Stimulated activated CD4-positive, alpha-beta T cell treated with anti-CD3 and anti-CD28 coated beads, Interleukin-15, amount 100 ng/mL, for 48 hours (primary cell): ENCODE results near the gene FBN3.
"Not testable (repeated sequence)": the region's sequence is repeated elsewhere in the genome, so short reads cannot be mapped to it uniquely, and the experiment has no call there.

Source experiments
- DNase-seq, 2 donors: peaks; one replicate each; pipeline ENCODE4 v3.0.0-alpha.2; 2020; ENCODE audit warnings: low read depth in 2 of 2

FBN3 gene

DNA sequence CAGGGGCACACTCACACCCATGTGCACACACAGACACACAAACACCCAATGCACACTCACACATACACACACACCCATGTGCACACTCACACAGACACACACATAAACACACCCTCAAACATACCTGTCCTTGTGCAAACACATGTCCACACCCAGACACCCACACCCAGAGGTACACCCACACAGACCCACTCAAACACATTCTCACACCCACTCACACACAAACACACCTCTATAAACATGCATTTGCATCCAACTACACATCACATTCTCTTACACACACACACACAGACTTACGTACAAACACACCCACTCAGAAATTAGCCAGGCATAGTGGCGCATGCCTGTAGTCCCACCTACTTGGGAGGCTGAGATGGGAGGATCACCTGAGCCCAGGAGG, 31.4 kb downstream of the FBN3 start:
- no peak for DNase-seq

DNA sequence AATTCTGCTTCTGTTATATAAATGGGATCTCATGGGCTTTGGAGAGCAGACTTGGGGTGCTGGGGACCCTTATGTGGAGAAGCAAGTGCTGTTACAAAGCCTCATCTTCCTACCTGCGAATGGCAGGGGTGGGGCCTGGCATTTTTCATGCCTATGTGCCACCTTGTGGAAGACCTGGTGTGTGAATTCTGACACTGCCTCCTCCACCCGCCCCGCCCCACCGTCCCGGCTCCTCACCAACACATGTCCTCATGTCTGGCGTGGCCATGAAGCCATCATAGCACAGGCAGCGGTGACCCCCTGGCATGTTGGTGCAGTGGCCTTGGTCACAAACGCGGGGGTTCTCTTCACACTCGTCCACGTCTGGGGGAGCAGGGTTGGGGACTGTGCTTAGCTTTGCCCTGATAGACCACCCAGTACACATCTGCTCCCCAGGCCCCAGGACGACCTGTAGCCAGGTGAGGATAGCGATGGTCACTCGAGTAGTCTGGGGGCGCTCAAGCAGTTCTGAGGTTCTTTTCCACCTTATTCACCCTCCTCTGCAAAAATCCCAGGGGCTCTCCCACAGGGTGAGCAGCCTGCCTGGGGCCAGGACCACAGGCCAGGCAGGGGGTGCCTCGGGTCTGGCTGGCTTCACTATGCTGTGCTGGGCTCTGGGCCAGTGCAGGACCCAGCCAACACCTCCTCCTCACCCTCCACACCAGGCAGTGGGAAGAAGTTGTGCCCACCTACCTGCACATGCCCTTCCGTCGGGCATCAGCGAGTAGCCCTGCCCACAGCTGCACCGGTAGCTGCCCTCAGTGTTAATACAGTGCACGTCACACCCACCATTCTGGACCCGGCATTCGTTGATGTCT, 32.7 kb downstream of the FBN3 start:
- no peak for DNase-seq

DNA sequence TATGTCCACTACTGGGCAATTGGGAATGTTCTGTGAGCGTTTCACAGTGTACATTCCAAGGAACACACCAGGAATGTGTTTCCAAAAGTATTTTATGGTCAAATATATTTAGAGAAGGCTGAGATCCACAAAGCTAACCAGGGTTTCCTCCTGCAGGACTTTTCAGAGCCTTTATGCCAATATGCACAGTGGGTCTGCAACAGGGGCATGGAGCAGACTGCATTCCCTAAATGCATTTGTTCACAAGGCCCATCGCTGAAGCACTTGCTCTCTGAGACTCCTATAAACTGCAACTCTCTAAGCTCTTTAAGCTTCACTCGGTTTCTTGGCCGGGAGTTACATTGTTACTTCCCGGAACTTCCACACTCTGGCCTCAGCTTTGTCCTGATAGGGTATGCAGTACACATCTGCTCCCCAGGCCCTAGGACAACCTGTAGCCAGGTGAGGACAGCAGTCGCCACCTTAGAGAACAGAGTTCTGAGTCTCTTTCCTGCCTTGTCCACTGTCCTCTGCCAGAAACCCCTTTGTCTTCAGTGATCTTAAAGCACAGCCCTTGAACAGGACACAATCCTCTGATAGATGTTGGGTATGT, 33.5 kb downstream of the FBN3 start:
- DNase-seq = no peak

GRCh38 chr19:8113017-8113416, 36.4 kb downstream of the FBN3 start:
- no peak for DNase-seq

DNA sequence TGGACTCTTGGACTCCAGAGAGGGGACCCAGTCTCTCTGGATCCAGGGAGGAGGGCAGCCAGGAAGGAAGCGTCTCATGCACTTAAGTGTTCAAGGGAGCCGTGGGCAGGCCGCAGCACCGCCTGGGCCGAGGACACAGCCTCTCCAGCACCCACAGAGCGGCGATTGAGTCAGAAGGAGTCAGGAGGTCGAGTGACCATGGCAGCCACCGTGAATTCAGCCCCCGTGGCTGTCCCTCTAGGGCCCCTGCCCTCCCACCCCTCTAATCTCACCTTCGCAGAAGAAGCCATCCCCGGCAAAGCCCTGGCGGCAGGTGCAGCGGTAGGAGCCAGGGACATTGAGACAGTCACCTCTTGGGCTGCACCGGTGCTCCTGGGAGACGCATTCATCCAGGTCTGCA, 38.0 kb downstream of the FBN3 start:
- no peak for DNase-seq

- no peak for DNase-seq
Measured at GRCh38 chr19:8110931-8111330, 38.5 kb downstream of the FBN3 start.

DNA sequence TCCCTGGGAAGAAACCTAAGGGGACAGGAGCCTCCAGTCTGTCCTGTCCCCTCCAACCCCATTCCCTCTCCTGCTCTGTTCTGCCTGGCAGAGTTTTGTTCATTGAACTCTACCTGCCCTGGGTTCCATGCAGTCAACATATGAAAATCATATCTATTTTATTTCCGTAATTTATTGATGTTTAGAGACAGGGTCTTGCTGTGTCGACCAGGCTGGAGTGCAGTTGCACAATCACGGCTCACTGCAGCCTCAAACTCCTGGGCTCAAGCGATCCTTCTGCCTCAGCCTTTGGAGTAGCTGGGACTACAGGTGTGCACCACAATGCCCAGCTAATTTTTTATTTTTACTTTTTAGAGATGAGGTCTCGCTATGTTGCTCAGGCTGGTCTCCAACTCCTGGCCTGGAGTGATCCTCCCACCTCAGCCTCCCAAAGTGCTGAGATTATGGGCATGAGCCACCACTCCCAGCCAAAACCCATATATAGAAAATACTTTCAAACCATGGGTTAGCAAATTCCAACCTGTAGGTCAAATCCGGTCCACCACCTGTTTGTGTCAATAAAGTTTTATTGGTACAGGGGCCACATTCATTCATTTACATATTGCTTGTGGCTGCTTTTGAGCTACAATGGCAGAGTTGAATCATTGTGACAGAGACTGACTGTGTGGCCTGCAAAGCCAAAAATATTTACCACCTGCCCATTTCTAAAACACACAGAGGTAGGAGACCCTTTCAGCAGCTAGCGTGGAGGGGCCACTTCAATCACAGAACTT, 39.3 kb downstream of the FBN3 start:
- no peak for DNase-seq

DNA sequence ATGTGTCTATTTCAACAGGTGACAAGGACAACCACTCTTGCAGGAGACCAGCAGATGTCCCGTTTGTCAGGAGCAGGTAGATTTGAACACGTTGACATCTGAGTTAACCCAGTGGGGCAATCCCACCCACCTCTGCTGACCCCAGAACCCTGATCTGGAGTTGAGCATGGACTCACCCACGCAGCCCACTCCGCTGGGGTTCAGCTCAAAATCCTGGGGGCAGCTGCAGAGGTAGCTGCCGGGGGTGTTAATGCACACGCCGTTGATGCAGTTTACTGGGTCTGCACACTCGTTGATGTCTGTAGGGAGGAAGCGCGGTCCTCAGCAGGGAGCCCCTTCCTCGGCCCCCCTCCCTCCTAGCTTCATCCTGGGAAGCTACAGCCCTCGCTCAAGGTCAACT, 39.9 kb downstream of the FBN3 start:
- DNase-seq = no peak

DNA sequence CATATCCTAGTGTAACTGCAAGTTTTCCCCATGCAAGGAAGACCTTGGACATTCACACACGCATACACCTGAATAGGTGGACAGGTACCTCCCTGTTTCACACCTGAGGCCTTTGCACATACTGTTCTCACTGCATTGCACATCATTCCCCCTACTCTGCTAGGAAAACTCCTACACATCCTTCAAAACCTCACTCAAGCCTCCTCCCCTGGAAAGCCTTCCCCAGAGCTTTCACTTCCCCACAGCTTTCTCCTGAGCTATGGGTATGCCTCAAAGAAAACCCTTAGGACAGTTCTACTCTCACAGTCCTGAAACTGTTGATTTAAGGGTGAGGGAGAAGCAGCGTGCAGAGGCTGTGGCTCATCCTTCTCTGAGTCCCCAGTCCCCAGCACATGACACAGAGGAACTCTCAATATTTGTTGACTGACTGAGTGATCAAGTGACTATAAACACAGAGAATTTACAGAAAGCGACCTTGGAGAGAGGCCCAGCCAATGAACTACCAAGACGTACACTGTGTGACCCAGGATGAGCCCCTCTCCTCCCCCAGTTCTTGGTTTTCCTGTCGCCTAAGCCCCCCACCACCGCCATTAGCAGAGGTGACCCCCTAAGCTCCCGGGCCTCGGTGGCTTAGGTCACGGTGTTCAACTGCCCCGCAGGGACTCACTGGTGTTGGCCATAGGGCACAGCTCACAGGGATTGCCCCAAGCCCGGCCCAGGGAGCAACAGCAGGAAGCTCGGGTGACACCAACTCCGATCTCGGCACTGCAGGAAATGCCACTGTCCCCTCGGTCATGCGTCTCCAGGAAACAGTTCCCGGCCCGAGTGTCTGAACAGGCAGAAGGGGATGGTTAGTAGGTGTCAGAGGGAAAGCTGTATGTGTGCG, 40.6 kb downstream of the FBN3 start:
- DNase-seq = no peak

GRCh38 chr19:8107301-8107903, 42.0 kb downstream of the FBN3 start:
- no peak for DNase-seq

DNA sequence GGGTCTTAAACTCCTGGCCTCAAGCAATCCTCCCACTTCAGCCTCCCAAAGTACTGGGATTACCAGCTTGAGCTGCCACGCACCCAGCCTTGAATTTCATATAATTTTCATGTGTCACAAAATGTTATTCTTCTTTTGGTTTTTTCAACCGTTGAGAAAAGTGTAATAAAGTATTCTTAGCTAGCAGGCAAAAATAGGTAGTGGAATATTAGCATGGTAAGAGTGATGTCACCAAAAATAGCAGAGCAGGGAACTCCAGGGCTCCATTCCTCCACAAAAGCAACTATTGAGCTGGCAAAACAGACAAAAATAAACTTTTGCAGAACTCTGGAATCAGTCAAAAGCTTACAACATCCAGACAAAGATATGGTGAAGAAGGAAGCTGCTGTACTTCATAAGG, 43.9 kb downstream of the FBN3 start:
- DNase-seq = no peak

GRCh38 chr19:8101910-8102309, 47.5 kb downstream of the FBN3 start:
- DNase-seq = not testable (repeated sequence)

DNA sequence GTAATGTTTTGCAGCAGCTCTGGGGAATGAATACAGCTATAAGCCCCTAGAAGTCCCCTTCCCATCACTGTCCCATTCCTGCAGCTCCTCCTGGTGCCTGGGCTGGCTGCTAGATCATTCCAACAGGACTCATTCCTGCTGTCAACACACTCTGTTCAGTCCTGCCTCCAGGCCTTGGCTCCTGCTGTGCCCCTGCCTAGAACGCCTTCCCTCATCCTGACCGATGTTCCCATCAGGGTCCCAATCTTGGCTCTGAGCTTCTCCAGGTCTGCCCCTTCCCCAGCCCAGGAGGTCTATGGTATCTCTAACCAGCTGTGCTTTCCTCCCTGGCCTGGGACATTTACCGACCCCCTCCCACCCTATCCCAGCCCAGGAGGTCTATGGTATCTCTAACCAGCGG, 48.1 kb downstream of the FBN3 start:
- no peak for DNase-seq

GRCh38 chr19:8097681-8098567, 51.5 kb downstream of the FBN3 start:
- no peak for DNase-seq

GRCh38 chr19:8097198-8097597, 52.2 kb downstream of the FBN3 start:
- DNase-seq = no peak

- no peak for DNase-seq
Measured at GRCh38 chr19:8096071-8096470, 53.3 kb downstream of the FBN3 start.

- DNase-seq = no peak
Measured at GRCh38 chr19:8095354-8095886, 54.0 kb downstream of the FBN3 start.

GRCh38 chr19:8094336-8094735, 55.1 kb downstream of the FBN3 start:
- DNase-seq = no peak

DNA sequence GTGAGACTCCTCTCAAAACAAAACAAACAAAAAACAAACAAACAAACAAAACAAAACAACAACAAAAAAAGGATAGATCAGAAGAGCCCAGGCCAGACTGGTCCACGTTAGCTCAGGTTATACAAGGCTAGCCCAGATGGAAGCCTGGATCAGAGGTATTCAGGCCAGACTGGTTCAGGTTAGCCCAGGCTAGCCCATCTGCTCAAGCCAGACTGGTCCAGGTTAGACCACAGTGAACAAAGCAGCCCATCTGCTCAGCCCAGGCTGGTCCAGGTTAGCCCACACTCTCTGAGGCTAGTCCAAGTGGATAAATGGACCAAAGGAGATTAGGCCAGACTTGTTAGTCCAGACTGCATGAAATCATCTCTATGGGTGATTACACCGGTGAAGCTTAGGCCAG, 55.7 kb downstream of the FBN3 start:
- DNase-seq = no peak

GRCh38 chr19:8090950-8091349, 58.4 kb downstream of the FBN3 start:
- DNase-seq = no peak
